Osteocyte (in vitro differentiated cells): ENCODE results near the gene IGFALS. TPM values are rescaled to one million over a fixed set of nuclear protein-coding genes. Genes with fewer than 3 reads are reported as not detected.

Experiments
- DNase-seq: peaks from one replicate; pipeline ENCODE4 v3.0.0; 2021; ENCODE audit warnings: mixed read lengths; ENCODE audit not compliant: unreplicated experiment; ENCODE audit errors: extremely low spot score
- H3K27ac Mint-ChIP-seq: one replicate; pipeline ENCODE4 v1.8.0; 2021; ENCODE audit warnings: mild to moderate bottlenecking, mixed read lengths; ENCODE audit not compliant: unreplicated experiment
- H3K27me3 Mint-ChIP-seq: one replicate; pipeline ENCODE4 v1.8.0; 2021; ENCODE audit warnings: mixed read lengths; ENCODE audit not compliant: unreplicated experiment
- H3K36me3 Mint-ChIP-seq: one replicate; pipeline ENCODE4 v1.8.0; 2021; ENCODE audit warnings: mixed read lengths; ENCODE audit not compliant: unreplicated experiment
- H3K4me1 Mint-ChIP-seq: one replicate; pipeline ENCODE4 v1.8.0; 2021; ENCODE audit warnings: mixed read lengths; ENCODE audit not compliant: unreplicated experiment
- H3K4me3 Mint-ChIP-seq: one replicate; pipeline ENCODE4 v1.8.0; 2021; ENCODE audit warnings: mild to moderate bottlenecking, moderate library complexity, mixed read lengths; ENCODE audit not compliant: unreplicated experiment
- H3K9me3 Mint-ChIP-seq: one replicate; pipeline ENCODE4 v1.8.0; 2021; ENCODE audit warnings: mixed read lengths; ENCODE audit not compliant: unreplicated experiment
- total RNA-seq: library from RNA; stranded (reverse); gene quantifications from 2 replicates; pipeline ENCODE4 v1.2.1, GENCODE V29; 2021
- TF ChIP-seq, protein P1 (sequence below): fragments of 200-600 bp; sonication (generic); IDR thresholded peaks from 2 replicates; pipeline ENCODE4 v1.5.0; 2021; ENCODE audit warnings: antibody characterized with exemption, mild to moderate bottlenecking, moderate library complexity

The IGFALS gene
- total RNA-seq, 1 donor from 2014 or later = 0.43 TPM

- no peaks in the 10 kb centered on the region for H3K4me1 Mint-ChIP-seq
- TF ChIP-seq, protein P1, sequence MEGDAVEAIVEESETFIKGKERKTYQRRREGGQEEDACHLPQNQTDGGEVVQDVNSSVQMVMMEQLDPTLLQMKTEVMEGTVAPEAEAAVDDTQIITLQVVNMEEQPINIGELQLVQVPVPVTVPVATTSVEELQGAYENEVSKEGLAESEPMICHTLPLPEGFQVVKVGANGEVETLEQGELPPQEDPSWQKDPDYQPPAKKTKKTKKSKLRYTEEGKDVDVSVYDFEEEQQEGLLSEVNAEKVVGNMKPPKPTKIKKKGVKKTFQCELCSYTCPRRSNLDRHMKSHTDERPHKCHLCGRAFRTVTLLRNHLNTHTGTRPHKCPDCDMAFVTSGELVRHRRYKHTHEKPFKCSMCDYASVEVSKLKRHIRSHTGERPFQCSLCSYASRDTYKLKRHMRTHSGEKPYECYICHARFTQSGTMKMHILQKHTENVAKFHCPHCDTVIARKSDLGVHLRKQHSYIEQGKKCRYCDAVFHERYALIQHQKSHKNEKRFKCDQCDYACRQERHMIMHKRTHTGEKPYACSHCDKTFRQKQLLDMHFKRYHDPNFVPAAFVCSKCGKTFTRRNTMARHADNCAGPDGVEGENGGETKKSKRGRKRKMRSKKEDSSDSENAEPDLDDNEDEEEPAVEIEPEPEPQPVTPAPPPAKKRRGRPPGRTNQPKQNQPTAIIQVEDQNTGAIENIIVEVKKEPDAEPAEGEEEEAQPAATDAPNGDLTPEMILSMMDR = no peak
- no peak overlapping the region for H3K27ac Mint-ChIP-seq
- H3K36me3 Mint-ChIP-seq = peaks cover 9% of the 10 kb centered on the region
- no peak overlapping the region for H3K4me3 Mint-ChIP-seq
- no peaks in the 10 kb centered on the region for H3K9me3 Mint-ChIP-seq
- no peaks in the 10 kb centered on the region for H3K27me3 Mint-ChIP-seq
- no peak for DNase-seq
These were observed 32.6 kb downstream of the IGFALS start for GRCh38 chr16:1760911-1761310.

DNA sequence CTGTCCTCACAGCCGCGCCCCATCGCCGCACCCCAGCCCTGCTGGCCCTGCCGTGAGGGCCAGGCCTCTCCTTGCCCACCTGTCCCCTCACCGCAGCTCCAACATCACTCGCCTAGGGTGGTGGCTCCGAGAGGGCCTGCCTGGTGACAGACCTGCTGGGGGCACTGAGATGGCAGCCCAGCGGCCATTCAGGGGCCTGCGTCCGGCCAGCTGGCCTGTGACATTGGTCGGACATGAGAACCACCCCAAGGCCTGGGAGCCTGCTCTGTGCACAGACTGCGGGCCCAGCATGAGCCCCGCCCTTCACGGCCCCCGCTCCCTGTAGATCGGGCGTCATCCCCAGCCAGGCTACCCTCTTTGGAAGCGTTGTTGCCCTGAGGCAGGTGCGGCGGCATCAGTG, 34.0 kb downstream of the IGFALS start:
- Mint-ChIP-seq H3K4me3 (no peak overlapping the region), H3K36me3 (peaks cover 17% of the 10 kb centered on the region), H3K4me1 (no peaks in the 10 kb centered on the region), H3K27ac (no peak overlapping the region), H3K9me3 (no peaks in the 10 kb centered on the region), H3K27me3 (no peaks in the 10 kb centered on the region)
- TF ChIP-seq, protein P1 = no peak
- no peak for DNase-seq

GRCh38 chr16:1758923-1759322, 34.6 kb downstream of the IGFALS start:
- Mint-ChIP-seq H3K4me1 (no peaks in the 10 kb centered on the region), H3K27me3 (no peaks in the 10 kb centered on the region), H3K36me3 (peaks cover 17% of the 10 kb centered on the region), H3K27ac (no peak overlapping the region), H3K4me3 (no peak overlapping the region), H3K9me3 (no peaks in the 10 kb centered on the region)
- TF ChIP-seq, protein P1 = no peak
- DNase-seq = no peak

DNA sequence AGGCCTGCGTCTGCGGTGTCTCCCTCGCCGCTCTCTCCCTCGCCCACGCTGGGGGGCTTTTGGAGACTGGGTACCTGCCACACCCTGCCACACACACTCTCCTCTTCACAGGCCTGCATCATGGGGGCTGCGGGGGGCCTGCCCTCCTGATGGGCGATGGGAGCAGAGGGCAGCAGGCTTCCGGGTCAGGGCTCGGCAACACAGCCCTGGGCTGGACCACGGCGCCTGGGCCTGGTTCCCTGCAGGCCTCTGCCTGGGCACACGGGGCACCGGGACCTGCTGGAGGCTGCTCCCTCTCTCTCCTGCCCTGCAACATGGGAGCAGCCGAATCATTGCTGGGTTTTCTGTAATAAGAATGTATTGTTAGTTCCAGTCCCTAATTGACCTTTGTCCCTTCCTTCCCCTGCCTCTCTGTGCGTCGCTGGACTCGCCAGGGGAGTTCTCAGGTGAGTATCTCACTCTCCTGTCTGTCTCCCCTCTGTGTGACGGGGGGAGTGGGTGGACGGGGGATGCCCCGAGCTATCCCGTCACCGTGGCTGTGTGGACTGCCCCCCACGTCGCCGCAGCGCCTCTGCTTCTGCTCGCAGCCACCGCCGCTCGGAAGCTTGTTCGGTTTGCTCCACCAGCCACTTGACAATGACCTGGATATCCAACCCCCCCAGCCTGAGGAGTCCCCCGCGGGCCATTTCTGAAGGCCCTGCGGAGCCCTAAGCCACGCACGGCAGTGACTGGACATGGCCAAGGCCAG, 35.6 kb downstream of the IGFALS start:
- no peak for DNase-seq
- H3K27me3 Mint-ChIP-seq = no peaks in the 10 kb centered on the region
- no peak overlapping the region for H3K27ac Mint-ChIP-seq
- H3K9me3 Mint-ChIP-seq = no peaks in the 10 kb centered on the region
- H3K4me1 Mint-ChIP-seq = no peaks in the 10 kb centered on the region
- H3K4me3 Mint-ChIP-seq = no peak overlapping the region
- TF ChIP-seq, protein P1 = no peak
- H3K36me3 Mint-ChIP-seq = peaks cover 17% of the 10 kb centered on the region

- Mint-ChIP-seq H3K9me3 (no peaks in the 10 kb centered on the region), H3K4me3 (no peak overlapping the region), H3K27me3 (no peaks in the 10 kb centered on the region), H3K4me1 (no peaks in the 10 kb centered on the region), H3K27ac (no peak overlapping the region), H3K36me3 (peaks cover 12% of the 10 kb centered on the region)
- no peak for DNase-seq
- TF ChIP-seq, protein P1 = no peak
These were observed 39.3 kb downstream of the IGFALS start for GRCh38 chr16:1754204-1754603.
